Measurements from ENCODE around the gene REEP6.
"Not testable (repeated sequence)": the region's sequence is repeated elsewhere in the genome, so short reads cannot be mapped to it uniquely, and the experiment has no call there.

The REEP6 gene

GRCh38 chr19:1533510-1534150 is 42.6 kb downstream of the REEP6 start:
- H3K4me3 ChIP-seq (ENCODE audit: control insufficient read depth, low read depth, low read length): no peak overlapping the region
- TF ChIP-seq, protein P1, sequence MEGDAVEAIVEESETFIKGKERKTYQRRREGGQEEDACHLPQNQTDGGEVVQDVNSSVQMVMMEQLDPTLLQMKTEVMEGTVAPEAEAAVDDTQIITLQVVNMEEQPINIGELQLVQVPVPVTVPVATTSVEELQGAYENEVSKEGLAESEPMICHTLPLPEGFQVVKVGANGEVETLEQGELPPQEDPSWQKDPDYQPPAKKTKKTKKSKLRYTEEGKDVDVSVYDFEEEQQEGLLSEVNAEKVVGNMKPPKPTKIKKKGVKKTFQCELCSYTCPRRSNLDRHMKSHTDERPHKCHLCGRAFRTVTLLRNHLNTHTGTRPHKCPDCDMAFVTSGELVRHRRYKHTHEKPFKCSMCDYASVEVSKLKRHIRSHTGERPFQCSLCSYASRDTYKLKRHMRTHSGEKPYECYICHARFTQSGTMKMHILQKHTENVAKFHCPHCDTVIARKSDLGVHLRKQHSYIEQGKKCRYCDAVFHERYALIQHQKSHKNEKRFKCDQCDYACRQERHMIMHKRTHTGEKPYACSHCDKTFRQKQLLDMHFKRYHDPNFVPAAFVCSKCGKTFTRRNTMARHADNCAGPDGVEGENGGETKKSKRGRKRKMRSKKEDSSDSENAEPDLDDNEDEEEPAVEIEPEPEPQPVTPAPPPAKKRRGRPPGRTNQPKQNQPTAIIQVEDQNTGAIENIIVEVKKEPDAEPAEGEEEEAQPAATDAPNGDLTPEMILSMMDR (IDR thresholded peaks at IDR 0.05; ENCODE audit: control insufficient read depth, insufficient read depth, low read depth, low read length, missing control alignments): no peak
- no peak for DNase-seq (ENCODE audit: low read depth)

- no peak for DNase-seq (ENCODE audit: low read depth)
- H3K4me3 ChIP-seq (ENCODE audit: control insufficient read depth, low read depth, low read length): no peak overlapping the region
- TF ChIP-seq, protein P1 (IDR thresholded peaks at IDR 0.05; ENCODE audit: control insufficient read depth, insufficient read depth, low read depth, low read length, missing control alignments): no peak
These were observed 44.0 kb downstream of the REEP6 start for GRCh38 chr19:1534972-1535371.

- not testable (repeated sequence) for H3K4me3 ChIP-seq (ENCODE audit: control insufficient read depth, low read depth, low read length); DNase-seq (ENCODE audit: low read depth)
These were observed 44.7 kb downstream of the REEP6 start for GRCh38 chr19:1535699-1536098.

- no peak overlapping the region; the same call in 1 of the 2 replicates for H3K4me3 ChIP-seq (ENCODE audit: control insufficient read depth, low read depth, low read length)
- DNase-seq (ENCODE audit: low read depth): no peak
- TF ChIP-seq, protein P1 (IDR thresholded peaks at IDR 0.05; ENCODE audit: control insufficient read depth, insufficient read depth, low read depth, low read length, missing control alignments): no peak
These were observed 48.0 kb downstream of the REEP6 start for GRCh38 chr19:1538978-1539377.

DNA sequence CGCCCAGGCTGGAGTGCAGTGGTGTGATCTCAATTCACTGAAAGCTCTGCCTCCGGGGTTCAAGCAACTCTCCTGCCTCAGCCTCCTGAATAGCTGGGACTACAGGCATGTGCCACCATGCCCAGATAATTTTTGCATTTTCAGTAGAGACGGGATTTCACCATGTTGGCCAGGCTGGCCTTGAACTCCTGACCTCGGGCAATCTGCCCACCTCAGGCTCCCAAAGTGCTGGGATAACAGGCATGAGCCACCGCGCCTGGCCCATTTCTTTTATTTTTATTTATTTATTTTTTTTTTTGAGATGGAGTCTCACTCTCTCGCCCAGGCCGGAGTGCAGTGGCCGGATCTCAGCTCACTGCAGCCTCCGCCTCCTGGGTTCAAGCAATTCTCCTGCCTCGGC is 48.8 kb downstream of the REEP6 start:
- DNase-seq (ENCODE audit: low read depth); H3K4me3 ChIP-seq (ENCODE audit: control insufficient read depth, low read depth, low read length): not testable (repeated sequence)

- DNase-seq (ENCODE audit: low read depth): no peak
- TF ChIP-seq, protein P1 (IDR thresholded peaks at IDR 0.05; ENCODE audit: control insufficient read depth, insufficient read depth, low read depth, low read length, missing control alignments): no peak
- H3K4me3 ChIP-seq (ENCODE audit: control insufficient read depth, low read depth, low read length): no peak overlapping the region
These were observed 49.5 kb downstream of the REEP6 start for GRCh38 chr19:1540365-1540925.
